Suppressor macrophage treated with lipopolysaccharide for 4 hours (primary cell): ENCODE results near the gene TAOK1.

ENCODE experiments used
- DNase-seq: peaks from one replicate; pipeline ENCODE4 v3.0.0-alpha.2; 2020

TAOK1 gene

DNA sequence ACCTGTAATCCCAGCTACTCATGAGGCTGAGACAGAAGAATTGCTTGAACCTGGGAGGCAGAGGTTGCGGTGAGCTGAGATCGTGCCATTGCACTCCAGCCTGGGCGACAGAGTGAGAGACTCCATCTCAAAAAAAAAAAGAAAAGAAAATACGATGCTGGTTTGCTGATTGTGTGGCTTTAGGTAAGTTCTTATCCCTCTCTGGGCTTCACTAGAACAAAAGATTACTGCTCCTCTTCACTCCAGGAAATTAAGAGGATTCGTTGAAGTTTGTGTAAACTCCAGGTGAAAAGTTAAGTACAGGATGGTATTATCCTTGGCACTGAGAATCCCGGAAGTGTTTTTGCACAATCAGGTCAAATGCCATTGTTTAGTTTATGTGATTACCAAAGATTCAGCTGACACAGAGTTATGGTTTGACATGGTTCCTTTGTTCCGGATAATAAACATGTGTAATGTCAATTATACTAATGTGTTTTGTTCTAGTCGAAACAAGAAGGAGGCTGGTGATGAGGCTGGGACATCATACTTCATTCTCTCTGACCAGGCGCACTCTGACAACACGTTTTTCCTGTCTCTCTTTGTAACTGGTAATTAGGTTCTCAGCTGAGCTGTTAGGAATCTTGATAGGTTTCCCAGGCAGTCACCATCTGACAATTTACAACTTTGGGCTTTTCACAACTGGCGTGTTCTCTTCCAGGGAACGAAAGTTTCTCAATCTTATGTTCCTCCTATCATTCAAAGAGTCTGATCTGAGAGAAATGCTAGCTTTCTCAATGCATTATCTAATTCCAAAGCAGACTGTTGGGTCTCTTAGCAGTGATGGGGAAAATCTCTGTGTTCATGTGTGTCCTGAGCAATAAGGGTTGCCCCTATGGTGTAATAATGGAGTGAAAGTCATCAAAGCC, 10.8 kb upstream of the TAOK1 start:
- DNase-seq = peak; percentile 58

GRCh38 chr17:29383686-29384085, 6.5 kb upstream of the TAOK1 start:
- DNase-seq = no peak

DNA sequence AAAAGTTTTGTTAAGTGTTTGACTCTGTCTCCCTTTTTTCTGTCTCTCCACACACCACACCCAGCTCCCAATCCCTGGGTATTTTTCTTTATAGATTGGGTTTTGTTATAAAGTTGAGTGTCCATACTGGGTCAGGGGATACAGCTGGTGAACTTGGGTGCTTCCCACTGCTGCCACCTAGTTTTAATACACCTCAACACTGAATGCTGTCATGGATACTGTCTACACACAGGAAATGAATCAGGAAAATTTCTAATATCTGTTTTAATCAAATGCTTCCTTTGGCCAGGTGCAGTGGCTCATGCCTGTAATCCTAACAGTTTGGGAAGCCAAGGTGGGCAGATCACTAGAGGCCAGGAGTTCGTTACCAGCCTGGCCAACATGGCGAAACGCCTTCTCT, 5.3 kb upstream of the TAOK1 start:
- DNase-seq = no peak

DNA sequence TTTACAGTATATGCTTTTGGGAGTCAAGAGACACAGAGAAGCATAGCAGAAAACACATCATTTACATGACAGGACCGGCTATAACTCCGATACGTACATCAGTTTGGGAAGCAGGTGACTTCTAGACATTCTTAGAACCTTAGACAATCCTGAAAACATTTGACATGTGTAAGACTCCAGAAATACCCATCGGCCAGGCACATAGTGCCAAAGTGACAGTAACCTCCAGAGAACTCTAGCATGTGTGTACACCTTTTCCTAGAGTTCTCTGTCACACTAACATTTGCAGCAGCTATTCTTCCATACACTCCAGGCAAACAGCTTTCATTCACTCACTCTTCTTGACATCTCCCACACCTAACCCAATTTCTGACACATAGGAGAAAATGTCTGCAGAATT, 3.4 kb upstream of the TAOK1 start:
- no peak for DNase-seq

GRCh38 chr17:29388937-29389336, 1.2 kb upstream of the TAOK1 start:
- no peak for DNase-seq

DNA sequence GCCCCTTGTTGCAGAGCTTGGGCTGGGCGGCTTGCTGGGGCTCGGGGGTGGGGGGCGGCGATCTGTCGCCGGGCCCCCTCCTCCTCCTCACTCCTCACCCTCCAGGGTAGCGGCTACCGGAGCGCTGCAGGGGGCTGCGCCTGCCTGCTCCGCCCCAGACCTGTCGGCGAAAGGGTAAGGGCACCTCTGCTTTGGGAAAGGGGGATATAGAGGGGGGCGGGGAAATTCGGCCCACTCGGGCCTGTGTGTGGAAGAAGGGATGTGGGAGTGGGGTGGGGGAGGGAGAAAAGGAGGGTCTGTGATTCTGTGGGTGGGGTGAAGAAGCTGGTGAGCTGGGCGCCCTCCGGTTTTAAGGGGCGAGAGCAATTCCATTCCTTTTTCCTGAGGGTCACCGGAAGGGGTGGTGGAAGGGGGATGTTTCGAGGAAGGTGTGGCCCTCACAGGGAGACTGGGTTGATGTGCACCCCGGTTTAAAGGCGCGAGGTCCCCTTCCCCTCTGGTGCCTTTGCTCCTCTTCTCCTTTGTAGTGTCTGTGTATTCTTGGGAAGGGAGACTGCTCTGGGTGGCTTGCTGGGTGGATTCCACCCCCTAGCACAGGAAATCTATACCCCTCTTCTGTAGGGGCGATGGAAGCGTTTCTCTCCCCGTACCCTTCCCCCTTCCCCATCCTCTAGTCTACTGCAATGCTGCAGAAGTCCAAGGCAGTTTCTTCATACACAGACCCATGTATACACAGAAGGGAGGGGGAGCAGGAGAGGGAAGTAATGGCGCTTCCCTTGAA, 878 bp downstream of the TAOK1 start:
- peak; percentile 61 for DNase-seq

- peak; percentile 68 for DNase-seq
These were observed 3.3 kb downstream of the TAOK1 start for GRCh38 chr17:29393436-29393835.

DNA sequence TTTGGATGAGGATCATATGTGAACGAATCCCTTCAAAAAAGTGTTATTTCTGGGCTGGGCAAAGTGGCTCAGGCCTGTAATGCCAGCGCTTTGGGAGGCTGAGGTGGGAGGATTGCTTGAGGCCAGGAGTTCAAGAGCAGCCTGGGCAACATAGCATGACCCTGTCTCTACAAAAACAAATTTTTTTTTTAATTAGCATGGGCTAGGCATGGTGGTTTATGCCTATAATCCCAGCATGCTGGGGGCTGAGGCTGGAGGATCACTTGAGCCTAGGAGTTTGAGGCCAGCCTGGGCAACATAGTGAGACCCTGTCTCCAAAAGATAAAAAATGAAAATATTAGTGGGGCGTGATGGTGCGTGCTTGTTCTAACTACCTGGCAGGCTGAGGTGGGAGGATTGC, 4.6 kb downstream of the TAOK1 start:
- no peak for DNase-seq

GRCh38 chr17:29396066-29396465, 5.9 kb downstream of the TAOK1 start:
- DNase-seq = no peak

GRCh38 chr17:29399634-29400033, 9.5 kb downstream of the TAOK1 start:
- DNase-seq = no peak

DNA sequence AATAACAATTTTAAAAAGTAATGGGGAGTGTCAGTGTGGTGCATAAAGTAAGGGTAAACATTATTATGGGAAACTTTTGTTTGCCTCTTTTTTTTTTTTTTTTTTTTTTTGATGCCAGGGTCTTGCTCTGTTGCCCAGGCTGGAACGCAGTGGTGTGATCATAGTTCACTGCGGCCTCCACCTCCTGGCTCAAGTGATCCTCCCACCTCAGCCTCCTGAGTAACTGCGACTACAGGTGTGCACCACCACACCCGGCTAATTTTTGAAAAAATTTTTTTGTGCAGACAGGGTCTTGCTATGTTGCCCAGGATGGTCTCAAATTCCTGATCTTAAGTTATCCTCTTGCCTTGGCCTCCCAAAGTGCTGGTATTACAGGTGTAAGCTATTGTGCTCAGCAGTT, 10.7 kb downstream of the TAOK1 start:
- no peak for DNase-seq

GRCh38 chr17:29401258-29401657, 11.1 kb downstream of the TAOK1 start:
- peak; percentile 85 for DNase-seq

DNA sequence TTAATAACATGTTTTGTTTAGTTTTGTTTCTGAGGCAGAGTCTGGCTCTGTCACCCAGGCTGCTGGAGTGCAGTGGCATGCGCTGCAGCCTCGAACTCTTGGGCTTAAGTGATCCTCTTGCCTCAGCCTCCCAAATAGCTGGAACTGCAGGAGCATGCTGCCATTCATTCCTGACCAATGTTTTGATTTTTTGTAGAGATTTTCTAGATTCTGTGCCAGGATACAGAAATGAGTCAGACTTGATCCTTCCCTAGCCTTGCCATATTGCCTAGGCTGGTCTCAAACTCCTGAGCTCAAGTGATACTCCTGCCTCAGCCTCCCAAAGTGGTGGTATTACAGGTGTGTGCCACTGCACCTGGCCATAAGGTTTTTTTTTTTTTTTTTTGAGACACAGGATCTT, 17.7 kb downstream of the TAOK1 start:
- no peak for DNase-seq

GRCh38 chr17:29409963-29410362, 19.8 kb downstream of the TAOK1 start:
- no peak for DNase-seq

- DNase-seq = peak; percentile 72
These were observed 22.8 kb downstream of the TAOK1 start for GRCh38 chr17:29412780-29413565.

GRCh38 chr17:29420128-29420527, 30.0 kb downstream of the TAOK1 start:
- DNase-seq = no peak

DNA sequence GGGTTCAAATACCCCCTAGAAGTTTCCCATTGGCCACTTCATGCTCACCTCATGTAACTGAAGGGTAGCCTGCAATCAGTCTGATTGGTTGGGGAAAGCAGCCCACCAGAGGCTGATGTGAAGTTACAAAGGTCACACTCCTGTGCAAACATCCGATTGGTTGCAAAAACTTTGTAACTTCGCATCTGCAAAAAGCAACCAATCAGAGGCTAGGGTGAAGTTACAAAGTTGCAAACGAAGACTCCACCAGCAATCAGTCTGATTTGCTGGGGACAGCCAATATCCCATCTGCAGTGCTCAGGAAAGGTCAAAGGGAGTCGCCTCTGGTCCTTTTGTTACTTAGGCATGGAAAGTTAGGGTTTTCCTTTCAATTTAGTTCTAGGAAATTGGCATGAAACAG, 40.1 kb downstream of the TAOK1 start:
- DNase-seq = no peak

- DNase-seq = peak; percentile 45
These were observed 43.4 kb downstream of the TAOK1 start for GRCh38 chr17:29433541-29433940.

DNA sequence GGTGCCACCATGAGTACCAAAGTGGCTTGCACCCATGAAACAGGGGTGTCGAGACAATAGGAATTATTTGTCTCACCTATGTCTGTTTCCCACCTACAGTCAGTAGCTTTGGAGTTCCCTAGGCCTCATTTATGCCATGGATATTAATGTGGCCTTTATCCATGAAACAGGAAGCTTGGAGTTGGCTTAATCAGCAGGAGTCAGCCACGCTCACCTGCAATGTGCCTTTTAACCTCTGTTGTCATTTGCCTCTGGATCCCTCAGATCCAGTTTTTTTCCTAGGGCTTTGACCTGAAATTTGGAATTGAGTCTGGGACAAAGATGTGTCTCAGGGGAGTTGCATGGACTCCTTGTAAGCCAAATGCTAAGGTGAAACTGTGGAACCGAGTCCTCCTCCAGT, 44.4 kb downstream of the TAOK1 start:
- no peak for DNase-seq

- DNase-seq = no peak
These were observed 52.3 kb downstream of the TAOK1 start for GRCh38 chr17:29442451-29442850.

- no peak for DNase-seq
These were observed 53.0 kb downstream of the TAOK1 start for GRCh38 chr17:29443041-29443739.

- DNase-seq = no peak
These were observed 54.4 kb downstream of the TAOK1 start for GRCh38 chr17:29444589-29444988.

DNA sequence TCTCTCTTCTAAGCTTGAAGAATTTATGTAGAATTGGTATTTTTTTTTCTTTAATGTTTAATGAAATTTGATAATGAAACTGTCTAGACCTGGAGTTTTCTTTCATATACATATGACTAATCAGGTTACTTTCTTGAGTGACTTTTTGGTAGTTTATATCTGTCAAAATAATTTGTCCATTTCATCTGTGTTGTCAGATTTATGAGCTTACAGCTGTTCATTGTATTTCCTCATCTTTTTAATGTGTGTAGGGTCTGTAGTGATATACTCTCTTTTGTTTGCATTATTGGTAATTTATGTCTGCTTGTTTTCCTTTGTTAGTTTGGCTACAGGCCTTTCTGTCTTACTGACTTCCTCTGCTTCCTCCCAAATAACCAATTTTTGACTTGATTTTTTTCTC, 55.7 kb downstream of the TAOK1 start:
- no peak for DNase-seq
